Nephron (organoid): ENCODE measurements around the gene VAMP8.

Source experiments
- H3K27ac Mint-ChIP-seq, 3 experiments: 2 replicates each; pipeline ENCODE4 v1.8.0; 2020; ENCODE audit warnings: mixed read lengths in 3 of 3, mild to moderate bottlenecking in 2 of 3, moderate library complexity in 1 of 3
- H3K27me3 Mint-ChIP-seq: 2 replicates; pipeline ENCODE4 v1.8.0; 2021; ENCODE audit warnings: low read depth, mild to moderate bottlenecking, moderate library complexity, mixed read lengths
- H3K36me3 Mint-ChIP-seq: 2 replicates; pipeline ENCODE4 v1.8.0; 2020; ENCODE audit warnings: low read depth, mixed read lengths
- H3K4me1 Mint-ChIP-seq: 2 replicates; pipeline ENCODE4 v1.8.0; 2020; ENCODE audit warnings: mixed read lengths
- H3K4me3 Mint-ChIP-seq, 3 experiments: 2 replicates each; pipeline ENCODE4 v1.8.0; 2020; ENCODE audit warnings: mild to moderate bottlenecking in 3 of 3, mixed read lengths in 3 of 3, moderate library complexity in 2 of 3
- H3K9me3 Mint-ChIP-seq: 2 replicates; pipeline ENCODE4 v1.8.0; 2020; ENCODE audit warnings: mixed read lengths
- CTCF ChIP-seq, 3 experiments: fragments of 200-600 bp; sonication (generic); IDR thresholded peaks; one replicate each; pipeline ENCODE4 v1.5.0; 2021; ENCODE audit warnings: antibody characterized with exemption in 3 of 3; ENCODE audit not compliant: unreplicated experiment in 3 of 3

VAMP8 gene

GRCh38 chr2:85628658-85629057, 51.3 kb downstream of the VAMP8 start:
- H3K27me3 Mint-ChIP-seq = no peaks in the 10 kb centered on the region
- no peak for TF ChIP-seq CTCF (IDR thresholded peaks at IDR 0.05; ENCODE audit: unreplicated experiment in 3 of 3)
- no peak overlapping the region for H3K4me3 Mint-ChIP-seq
- H3K36me3 Mint-ChIP-seq = peaks cover 80% of the 10 kb centered on the region
- no peaks in the 10 kb centered on the region for H3K4me1 Mint-ChIP-seq
- no peaks in the 10 kb centered on the region for H3K9me3 Mint-ChIP-seq
- no peak overlapping the region for H3K27ac Mint-ChIP-seq

- no peaks in the 10 kb centered on the region for H3K4me1 Mint-ChIP-seq
- no peak overlapping the region for H3K4me3 Mint-ChIP-seq
- H3K36me3 Mint-ChIP-seq = peaks cover 73% of the 10 kb centered on the region
- H3K27me3 Mint-ChIP-seq = no peaks in the 10 kb centered on the region
- no peaks in the 10 kb centered on the region for H3K9me3 Mint-ChIP-seq
- H3K27ac Mint-ChIP-seq = no peak overlapping the region
- TF ChIP-seq CTCF (IDR thresholded peaks at IDR 0.05; ENCODE audit: unreplicated experiment in 3 of 3) = no peak
Measured at GRCh38 chr2:85631316-85631715, 53.9 kb downstream of the VAMP8 start.
